Measurements from ENCODE around the gene SPAG8.

Gene SPAG8

DNA sequence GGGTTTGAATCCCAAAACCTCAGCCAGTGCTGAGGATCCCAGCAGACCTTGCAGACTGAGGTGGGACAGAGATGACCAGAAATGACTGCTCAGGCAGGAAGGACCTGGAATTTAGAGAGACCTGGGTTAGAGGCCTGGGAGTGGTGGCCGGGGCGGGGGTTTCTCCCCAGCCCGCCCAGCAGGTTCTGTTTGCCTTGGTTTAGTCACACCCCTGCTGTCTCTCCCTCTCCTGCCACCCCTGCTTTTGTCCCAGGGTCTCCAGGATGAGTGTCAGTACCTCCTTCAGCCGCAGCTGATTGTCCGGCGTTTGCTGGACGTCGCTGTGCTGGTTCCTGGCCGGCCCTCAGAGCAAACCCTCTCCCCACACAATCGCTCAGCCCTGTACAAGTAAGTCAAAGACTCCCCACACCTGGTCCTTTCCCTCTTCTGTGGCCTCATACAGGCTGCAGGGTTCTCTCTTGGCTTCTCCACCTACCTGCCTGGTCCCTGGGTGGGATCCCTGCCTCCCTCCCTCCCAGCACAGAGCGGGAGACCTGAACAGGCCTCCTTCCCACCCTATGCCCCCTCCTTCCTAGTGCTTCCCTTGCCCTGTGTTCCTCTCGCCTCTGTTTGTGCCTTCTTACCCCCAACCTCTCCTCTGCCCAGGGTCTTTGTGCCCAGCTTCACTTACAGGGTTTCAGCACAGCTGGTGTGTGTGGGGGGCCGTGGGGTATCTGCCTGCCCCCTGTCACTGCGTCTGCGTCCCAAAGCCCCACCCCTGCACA is 29.0 kb upstream of the SPAG8 start:
- no peak for DNase-seq (ENCODE audit: low read depth, low spot score)

- no peak for DNase-seq (ENCODE audit: low read depth, low spot score)
Observed at GRCh38 chr9:35839926-35840325, 27.9 kb upstream of the SPAG8 start.

DNA sequence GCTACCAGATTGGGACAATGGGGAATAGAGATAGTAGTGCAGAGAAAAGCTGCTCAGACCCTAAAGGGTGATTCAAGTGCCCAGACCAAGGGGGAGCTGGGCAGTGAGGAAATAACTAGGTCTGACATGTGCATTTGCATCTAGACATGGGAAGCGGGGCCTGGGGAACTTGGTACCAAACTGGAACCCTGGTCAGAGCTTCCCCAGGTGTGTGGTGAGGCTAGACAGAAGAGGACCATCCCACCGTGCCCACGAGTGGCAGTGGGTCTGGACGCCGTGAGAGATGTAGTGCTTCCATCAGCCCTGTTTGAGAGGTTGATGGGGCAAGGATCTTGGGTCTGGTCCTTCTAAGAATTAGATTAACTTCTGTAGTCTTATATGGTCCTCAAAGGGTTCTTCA is 24.5 kb upstream of the SPAG8 start:
- no peak for DNase-seq (ENCODE audit: low read depth, low spot score)

GRCh38 chr9:35835766-35836165 is 23.7 kb upstream of the SPAG8 start:
- no peak for DNase-seq (ENCODE audit: low read depth, low spot score)

DNA sequence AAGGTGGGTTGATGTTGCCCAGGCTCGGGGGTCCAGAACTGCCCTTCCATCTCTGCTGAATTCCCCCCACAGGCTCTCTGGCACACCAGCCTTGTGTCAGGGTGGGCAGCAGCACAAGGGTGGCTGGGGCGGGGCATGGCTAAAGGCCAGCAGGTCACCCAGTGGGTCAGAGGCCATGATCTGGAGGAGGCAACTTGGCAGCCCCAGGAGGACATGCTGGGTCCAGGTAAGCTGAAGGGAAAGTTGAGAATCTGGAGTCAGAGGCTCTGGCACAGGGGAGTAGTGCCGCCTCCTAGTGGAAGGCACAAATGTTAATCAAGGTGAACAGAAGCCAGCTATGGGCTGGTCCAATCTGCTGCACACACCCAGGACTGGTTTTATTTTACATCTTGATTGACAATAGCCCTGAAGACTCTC is 23.2 kb upstream of the SPAG8 start:
- no peak for DNase-seq (ENCODE audit: low read depth, low spot score)

DNA sequence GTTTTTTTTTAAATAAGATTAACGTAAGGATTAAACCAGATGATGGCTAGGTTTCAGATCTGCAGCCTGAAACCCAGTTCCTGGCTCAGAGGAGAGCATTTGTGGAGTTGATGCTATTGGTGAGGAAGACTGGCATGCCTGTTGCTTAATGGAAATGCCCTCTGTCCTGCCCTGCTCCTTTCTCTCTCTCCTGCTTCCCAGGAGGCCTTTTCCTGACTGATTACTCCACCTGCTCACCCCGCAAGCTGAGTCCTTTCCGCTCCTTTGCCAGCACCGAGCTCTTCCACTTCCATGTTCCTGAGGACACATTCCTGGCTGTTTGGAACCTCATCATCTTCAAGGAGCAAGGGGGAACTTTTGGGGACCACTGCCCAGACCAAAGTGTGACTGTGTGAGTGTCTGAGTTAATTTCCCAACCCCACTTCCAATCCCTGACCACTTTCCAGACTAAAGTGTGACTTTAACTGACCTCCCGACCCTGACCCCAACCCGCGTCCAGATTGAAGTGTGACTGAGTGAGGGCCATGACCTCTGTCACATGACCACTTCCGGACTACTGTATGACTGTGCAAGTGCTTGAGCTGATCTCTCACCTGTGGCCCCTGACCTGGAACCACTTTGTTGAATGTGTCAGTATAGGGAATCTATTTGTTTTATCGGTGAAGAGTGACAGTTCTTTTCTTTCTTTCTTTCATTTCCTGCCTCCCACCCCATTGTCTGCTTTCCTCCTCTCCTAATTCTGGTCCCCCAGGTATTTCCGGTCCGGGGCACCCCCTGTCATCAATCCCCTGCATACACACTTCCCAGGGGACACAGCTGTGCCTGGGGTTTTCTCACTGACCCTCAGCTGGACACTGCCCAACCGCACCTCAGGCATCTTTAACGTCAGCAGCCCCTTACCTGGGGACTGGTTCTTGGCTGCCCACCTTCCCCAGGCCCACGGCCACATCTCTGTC is 22.5 kb upstream of the SPAG8 start:
- DNase-seq (ENCODE audit: low read depth, low spot score) = no peak

GRCh38 chr9:35832814-35833213 is 20.8 kb upstream of the SPAG8 start:
- DNase-seq (ENCODE audit: low read depth, low spot score) = no peak

- DNase-seq (ENCODE audit: low read depth, low spot score) = no peak
Observed at GRCh38 chr9:35831040-35831439, 19.0 kb upstream of the SPAG8 start.

DNA sequence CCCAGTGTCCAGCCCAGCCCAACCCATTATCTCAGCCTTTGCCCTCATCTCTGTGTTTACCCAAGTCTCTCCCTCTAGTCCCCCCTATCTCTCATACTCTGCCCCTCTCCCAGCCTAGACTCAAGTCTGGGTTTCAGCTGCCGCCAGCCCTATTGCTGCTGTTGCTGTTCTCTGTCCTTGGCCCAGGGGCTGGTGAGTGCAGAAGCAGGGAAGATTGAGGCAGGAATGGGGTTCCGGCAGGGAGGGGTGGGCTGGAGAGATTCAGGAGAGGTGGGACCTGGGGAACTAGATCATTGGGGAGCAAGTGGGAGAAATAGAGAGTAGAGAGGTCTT is 17.7 kb upstream of the SPAG8 start:
- DNase-seq (ENCODE audit: low read depth, low spot score) = no peak

GRCh38 chr9:35829084-35829763 is 17.2 kb upstream of the SPAG8 start, which contains the start of gene TMEM8B:
Gene TMEM8B (plus strand): TSS chr9:35829228. CDS start chr9:35829448, 220 bp downstream.
- DNase-seq (ENCODE audit: low read depth, low spot score) = peak; percentile 97

DNA sequence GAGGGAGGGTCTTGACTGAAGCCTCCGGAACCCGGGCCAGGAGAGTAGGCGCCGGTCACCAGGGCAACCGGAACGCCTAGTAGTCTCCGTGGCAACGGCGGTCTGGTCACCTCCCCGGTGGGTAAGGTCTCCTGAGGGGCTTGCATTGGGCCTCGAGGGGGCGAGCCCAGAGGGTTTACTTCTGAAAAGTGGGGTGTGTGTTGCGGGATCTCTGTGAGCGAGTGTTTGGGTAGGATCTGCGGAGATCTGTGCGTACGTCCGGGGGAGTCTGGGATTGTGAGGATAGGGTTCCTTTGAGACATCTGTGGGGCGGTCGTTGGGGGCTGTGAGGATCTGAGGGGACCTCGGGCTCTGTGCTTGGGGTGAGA is 16.6 kb upstream of the SPAG8 start, which contains the start of gene FAM221B:
FAM221B (minus strand) TSS at position 17 of the 368 bp plus-strand sequence. CDS start 2,571 bp downstream, outside the sequence.
- no peak for DNase-seq (ENCODE audit: low read depth, low spot score)

GRCh38 chr9:35827486-35827885 is 15.4 kb upstream of the SPAG8 start:
- peak; percentile 53 for DNase-seq (ENCODE audit: low read depth, low spot score)

DNA sequence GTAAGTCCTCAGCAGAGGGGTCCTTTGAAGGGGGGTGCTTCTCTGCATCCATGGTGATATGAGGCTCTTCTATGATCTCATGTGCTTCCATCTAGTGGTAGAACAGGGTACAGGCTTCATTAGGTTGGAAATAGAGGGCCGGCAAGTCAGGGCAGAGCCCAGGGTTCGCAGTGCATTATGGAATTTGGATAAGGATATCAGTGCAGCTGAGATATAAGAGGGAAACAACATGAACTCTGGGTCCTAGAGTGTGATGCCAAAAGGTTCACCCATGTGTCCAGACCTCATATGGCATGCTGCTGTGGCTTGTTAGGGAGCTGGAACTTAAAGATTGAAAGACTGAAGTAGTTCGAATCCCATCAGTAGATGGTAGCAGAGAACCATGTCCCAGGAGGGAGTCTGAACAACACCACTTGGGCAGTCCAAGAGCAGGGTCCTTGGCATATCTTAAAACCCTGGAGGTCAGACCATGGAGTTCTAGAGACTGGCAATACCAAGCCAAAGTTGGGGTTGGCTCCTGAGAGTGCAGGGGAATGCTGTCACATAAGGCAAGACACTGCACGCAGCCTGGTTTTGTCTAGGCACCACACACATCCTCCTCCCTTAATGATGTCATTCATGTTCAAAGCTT is 14.1 kb upstream of the SPAG8 start:
- DNase-seq (ENCODE audit: low read depth, low spot score) = peak; percentile 73

DNA sequence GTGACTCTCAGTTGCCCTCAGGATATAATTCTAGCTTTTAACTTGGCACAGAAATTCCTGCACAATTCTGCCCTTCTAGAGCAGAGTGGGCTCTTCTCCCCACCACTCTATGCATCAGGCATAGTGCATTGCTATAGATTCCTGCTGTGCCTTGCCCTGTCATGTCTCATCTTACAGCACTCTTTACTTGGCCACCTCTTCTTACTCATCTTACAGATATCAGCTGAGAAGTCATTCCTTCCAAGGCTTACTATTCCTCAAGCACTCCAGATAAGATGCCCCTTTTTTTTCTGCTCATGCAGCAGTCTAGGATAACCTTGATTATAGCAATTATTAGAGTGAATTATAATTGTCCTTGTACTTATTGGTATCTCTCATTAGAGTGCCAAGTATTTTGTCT is 10.9 kb upstream of the SPAG8 start:
- DNase-seq (ENCODE audit: low read depth, low spot score) = no peak

GRCh38 chr9:35820076-35820475 is 8.0 kb upstream of the SPAG8 start:
- peak; percentile 42 for DNase-seq (ENCODE audit: low read depth, low spot score)

DNA sequence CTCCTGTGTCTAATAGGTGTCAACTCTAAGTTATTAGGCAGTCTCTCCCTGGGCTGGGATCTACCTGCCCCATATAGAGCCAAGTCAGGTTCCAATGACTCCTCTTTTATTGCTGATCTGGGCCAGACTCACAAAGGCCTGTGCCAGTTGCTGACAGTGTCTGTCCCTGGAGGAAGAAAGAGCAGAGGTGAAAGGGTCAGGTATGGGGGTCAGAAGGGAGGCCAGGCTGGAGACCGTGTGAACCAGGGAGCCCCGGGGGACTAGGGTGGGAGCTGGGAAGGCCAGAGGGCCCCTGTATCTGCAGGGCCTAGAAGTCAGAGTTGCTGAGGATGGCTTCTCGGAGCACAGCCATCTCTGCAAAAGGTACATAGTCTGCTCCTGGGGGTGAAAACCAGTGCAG is 6.3 kb upstream of the SPAG8 start:
- DNase-seq (ENCODE audit: low read depth, low spot score) = no peak

GRCh38 chr9:35816708-35817107 is 4.6 kb upstream of the SPAG8 start:
- no peak for DNase-seq (ENCODE audit: low read depth, low spot score)

DNA sequence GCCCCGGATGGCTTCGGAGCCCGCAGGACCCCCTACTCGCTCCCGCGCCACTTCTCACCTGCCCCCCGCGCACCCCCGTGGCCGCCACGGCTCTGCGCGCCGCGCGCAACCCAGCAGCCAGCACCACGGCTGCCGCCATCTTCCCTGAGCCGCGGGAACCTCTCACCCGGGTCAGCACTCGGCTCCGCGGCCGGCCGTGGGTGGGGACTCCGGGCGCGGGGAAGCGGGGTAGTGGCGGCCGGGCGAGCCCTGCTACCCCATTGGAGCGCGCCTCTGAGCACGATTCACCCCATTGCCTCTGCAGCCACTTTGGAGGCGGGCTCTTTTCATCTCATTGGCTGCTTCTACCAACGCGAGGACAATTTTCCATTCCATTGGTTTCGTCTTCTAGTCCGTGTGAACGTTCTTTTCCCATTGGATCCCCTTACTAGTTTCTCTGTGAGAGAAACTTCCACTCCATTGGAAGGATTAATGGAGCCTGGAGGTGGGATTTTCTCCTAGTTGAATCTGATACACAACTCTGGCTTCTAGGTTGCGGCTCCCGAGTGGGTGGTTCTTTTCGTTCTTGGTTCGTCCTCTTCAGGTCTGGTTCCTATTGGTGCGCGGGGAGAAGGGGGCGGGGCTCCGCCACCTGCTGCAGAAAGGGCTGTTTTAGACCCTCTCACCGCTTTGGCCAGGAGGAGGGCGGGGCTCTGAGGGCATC is 2.9 kb upstream of the SPAG8 start, which contains the start of gene HINT2:
HINT2 (minus strand) TSS at position 202 of the 703 bp plus-strand sequence; CDS start at position 139, 63 bp downstream.
- peak; percentile 98 for DNase-seq (ENCODE audit: low read depth, low spot score)

DNA sequence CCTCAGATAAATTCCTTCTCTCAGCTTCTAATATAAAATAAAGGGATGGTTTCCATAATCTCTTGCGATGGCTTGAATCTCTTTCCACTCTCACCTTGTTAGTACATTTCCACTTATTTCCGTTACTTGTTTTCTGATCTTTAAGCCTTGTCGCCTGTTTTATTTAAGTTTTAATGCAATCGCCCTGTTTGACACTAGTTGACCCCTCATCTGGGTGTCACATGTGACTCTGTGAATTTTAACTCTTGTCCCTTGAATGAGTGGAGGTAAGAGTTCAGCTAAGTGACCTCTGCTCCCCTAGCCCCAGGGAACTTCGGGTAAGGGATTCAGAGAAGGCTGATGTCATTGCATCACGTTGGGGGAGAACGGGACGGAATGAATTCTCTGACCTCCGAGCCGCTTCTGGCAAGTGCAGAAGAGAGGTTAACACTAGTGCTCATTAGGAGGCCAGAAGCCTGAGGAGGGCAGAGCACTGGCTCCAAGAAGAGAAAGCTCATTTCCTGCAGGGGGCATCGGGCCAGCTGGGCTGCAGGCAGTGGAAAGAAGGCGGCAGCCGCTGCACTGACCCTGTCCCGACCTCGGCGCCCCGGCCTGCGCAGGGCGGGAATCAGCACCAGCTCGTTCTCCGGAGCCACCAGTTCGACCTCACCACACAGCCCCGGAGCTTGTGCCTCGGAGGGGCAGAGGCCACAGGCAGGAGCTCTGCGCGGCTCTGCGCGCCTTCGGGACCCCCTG is 2.2 kb upstream of the SPAG8 start:
- peak; percentile 77 for DNase-seq (ENCODE audit: low read depth, low spot score)

DNA sequence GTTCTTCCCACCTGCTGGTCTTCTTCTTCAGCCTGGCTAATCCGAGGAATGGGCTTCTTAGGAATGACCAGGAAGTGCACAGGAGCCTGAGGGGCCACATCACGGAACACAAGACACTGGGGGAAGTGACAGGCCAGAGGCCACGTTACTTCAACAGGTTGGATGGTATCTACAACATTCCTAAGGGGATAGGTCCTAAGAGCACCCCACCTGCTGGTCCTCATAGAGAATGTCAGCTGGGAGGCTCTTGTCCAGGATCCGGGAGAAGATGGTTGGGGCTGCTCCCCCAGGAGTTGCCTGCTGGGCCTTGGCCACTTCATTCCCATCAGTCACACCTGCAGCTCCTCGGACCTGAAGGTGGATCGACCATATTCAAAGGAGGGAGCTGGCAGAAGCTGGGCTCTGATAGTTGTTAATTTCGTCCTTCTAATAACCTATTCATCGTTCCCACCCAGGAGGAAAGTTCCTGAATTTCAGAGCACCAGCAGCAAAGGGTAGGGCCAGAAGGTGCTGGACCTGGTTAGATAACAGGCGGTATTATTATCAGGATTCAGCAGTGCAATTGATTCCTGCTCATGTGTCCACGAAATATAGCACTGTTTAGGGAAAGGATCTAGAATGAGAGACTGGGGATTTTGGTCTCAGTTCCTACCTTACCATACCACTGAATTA is 1.5 kb upstream of the SPAG8 start:
- DNase-seq (ENCODE audit: low read depth, low spot score) = no peak
